PC-9 (cell line): ENCODE data around the gene HOXB9. TPM values are rescaled to one million over a fixed set of nuclear protein-coding genes. Genes with fewer than 3 reads are reported as not detected.
A peak's percentile ranks its signal among the peaks of the same experiment; 100 is the strongest.

ENCODE experiments used
- BruUV-seq: library from RNA; stranded (reverse); fragments of 400-500 nt; replicated peaks from 2 replicates; lab custom pipeline; 2021; lab: Mats Ljungman, UMichigan
- CTCF ChIA-PET: fragments of 300-600 bp; sonication (Branson Sonifier 250); formaldehyde crosslinking; loops from one replicate; lab custom pipeline; 2022; ENCODE audit warnings: antibody characterized with exemption; lab: Charles Lee
- POLR2A ChIA-PET: fragments of 300-600 bp; sonication (Branson Sonifier 250); formaldehyde crosslinking; loops from one replicate; lab custom pipeline; 2022; ENCODE audit warnings: antibody characterized with exemption; ENCODE audit not compliant: unreplicated experiment; lab: Charles Lee
- DNase-seq, 2 experiments: peaks; one replicate each; pipeline versions ENCODE4 v3.0.0 to v3.0.0-alpha.2; 2015 to 2022; ENCODE audit warnings: mixed read lengths in 1 of 2
- H2AFZ ChIP-seq: fragments of 200-600 bp; sonication (generic); 2 replicates; pipeline ENCODE4 v1.8.1; 2017; ENCODE audit warnings: antibody characterized with exemption
- H3F3A ChIP-seq: fragments of 200-600 bp; sonication (generic); 2 replicates; pipeline ENCODE4 v1.8.1; 2017; ENCODE audit warnings: antibody characterized with exemption, mild to moderate bottlenecking, low read depth; ENCODE audit not compliant: insufficient read depth
- H3K27ac ChIP-seq: fragments of 200-600 bp; sonication (generic); 2 replicates; pipeline ENCODE4 v1.6.1; 2016; ENCODE audit warnings: mixed run types
- H3K27me3 ChIP-seq: fragments of 200-600 bp; sonication (generic); 2 replicates; pipeline ENCODE4 v1.6.1; 2016; ENCODE audit warnings: low read depth, mixed run types; ENCODE audit not compliant: insufficient read depth
- H3K36me3 ChIP-seq: fragments of 200-600 bp; sonication (generic); 2 replicates; pipeline ENCODE4 v1.6.1; 2016; ENCODE audit warnings: low read depth, mixed run types
- H3K4me1 ChIP-seq: fragments of 200-600 bp; sonication (generic); replicated peaks from 2 replicates; pipeline ENCODE4 v1.6.1; 2016; ENCODE audit warnings: mixed run types; ENCODE audit not compliant: insufficient read depth
- H3K4me2 ChIP-seq: fragments of 200-600 bp; sonication (generic); 2 replicates; pipeline ENCODE4 v1.6.1; 2017; ENCODE audit warnings: mixed run types
- H3K4me3 ChIP-seq: fragments of 200-600 bp; sonication (generic); 2 replicates; pipeline ENCODE4 v1.6.1; 2016; ENCODE audit warnings: mixed run types
- H3K79me2 ChIP-seq: fragments of 200-600 bp; sonication (generic); 2 replicates; pipeline ENCODE4 v1.6.1; 2017; ENCODE audit warnings: low read depth, mixed run types
- H3K9me2 ChIP-seq: fragments of 200-600 bp; sonication (generic); 2 replicates; pipeline ENCODE4 v1.8.1; 2017; ENCODE audit warnings: mild to moderate bottlenecking; ENCODE audit not compliant: insufficient read depth
- H3K9me3 ChIP-seq: fragments of 200-600 bp; sonication (generic); 2 replicates; pipeline ENCODE4 v1.8.1; 2016; ENCODE audit warnings: low read depth; ENCODE audit not compliant: insufficient read depth
- H4K20me1 ChIP-seq: fragments of 200-600 bp; sonication (generic); 2 replicates; pipeline ENCODE4 v1.8.1; 2017; ENCODE audit not compliant: insufficient read depth
- EZH2 ChIP-seq: fragments of 200-600 bp; sonication (generic); IDR thresholded peaks from 2 replicates; pipeline ENCODE4 v1.8.0; 2017; ENCODE audit warnings: antibody characterized with exemption, low read depth
- intact Hi-C: fragments of 100-400 bp; cut with micrococcal nuclease; formaldehyde crosslinking; loops from one replicate; pipeline ENCODE4 v1.10.0; 2022; ENCODE audit not compliant: unreplicated experiment
- total RNA-seq: library from RNA; stranded (reverse); gene quantifications from 2 replicates; pipeline ENCODE4 v1.2.3, GENCODE V29; 2021
- TF ChIP-seq, protein P1 (sequence below): fragments of 200-600 bp; sonication (generic); conservative IDR thresholded peaks from 2 replicates; pipeline ENCODE4 v1.6.1; 2017; ENCODE audit warnings: mixed run types, antibody characterized with exemption, mild to moderate bottlenecking, moderate library complexity

Gene HOXB9
- total RNA-seq, 1 experiment from 2014 or later: 0.70 TPM

DNA sequence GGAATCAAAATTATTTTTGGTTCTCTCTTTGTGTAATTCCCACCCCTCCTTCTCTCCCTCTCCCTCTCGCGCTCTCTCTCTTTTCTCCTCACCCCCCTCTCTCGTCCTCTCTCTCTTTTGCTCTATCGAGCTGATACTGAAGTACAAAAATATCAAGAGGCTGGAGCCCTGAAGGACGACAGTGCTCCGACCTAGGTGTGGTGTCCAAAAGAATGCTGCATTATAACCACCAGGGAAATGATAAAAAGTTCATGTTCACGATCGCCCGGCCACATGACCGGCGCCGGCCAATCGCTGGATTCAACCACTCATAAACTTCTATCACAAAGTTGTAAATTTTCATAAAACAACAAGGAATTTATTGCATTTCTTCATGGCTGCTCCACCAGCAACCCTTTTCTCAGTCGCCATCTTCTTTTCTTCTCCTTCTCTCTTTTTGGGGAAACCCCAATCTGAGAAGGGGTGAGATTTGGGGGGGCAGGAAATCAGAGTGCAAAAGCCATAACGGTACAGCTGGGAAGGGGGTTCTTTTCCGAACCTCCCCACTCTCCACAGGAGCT, 21.3 kb downstream of the HOXB9 start, which contains the start of gene HOXB6:
HOXB6 (minus strand) TSS at position 217 of the 560 bp plus-strand sequence. CDS start 6,836 bp downstream, outside the sequence.
- peak within 1 kb of the TSS; percentile 93 for H3K4me2 ChIP-seq
- H3K27me3 ChIP-seq: no peaks in the 10 kb centered on the region
- peak within 1 kb of the TSS; percentile 80 for H2AFZ ChIP-seq
- intact Hi-C loops: no loop called here
- H3K27ac ChIP-seq: peak within 1 kb of the TSS; percentile 63
- CTCF ChIA-PET: interaction anchor here (0.7 kb wide), 2 partner anchors 8 to 303 kb away, joined by 3 to 12 read pairs; no protein-coding TSS in a partner anchor
- DNase-seq: peak; percentile 60 to 72
- no peak for TF ChIP-seq EZH2
- TF ChIP-seq, protein P1, sequence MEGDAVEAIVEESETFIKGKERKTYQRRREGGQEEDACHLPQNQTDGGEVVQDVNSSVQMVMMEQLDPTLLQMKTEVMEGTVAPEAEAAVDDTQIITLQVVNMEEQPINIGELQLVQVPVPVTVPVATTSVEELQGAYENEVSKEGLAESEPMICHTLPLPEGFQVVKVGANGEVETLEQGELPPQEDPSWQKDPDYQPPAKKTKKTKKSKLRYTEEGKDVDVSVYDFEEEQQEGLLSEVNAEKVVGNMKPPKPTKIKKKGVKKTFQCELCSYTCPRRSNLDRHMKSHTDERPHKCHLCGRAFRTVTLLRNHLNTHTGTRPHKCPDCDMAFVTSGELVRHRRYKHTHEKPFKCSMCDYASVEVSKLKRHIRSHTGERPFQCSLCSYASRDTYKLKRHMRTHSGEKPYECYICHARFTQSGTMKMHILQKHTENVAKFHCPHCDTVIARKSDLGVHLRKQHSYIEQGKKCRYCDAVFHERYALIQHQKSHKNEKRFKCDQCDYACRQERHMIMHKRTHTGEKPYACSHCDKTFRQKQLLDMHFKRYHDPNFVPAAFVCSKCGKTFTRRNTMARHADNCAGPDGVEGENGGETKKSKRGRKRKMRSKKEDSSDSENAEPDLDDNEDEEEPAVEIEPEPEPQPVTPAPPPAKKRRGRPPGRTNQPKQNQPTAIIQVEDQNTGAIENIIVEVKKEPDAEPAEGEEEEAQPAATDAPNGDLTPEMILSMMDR: no peak
- peak within 1 kb of the TSS; percentile 74 for H3K4me3 ChIP-seq
- no TSS peak for BruUV-seq
- peaks cover 22% of the 10 kb centered on the region for H3F3A ChIP-seq
- peaks cover 63% of the 10 kb centered on the region for H3K79me2 ChIP-seq
- POLR2A ChIA-PET: no interaction called here
- H3K4me1 ChIP-seq: peaks cover 33% of the 10 kb centered on the region
- H3K9me2 ChIP-seq: no peaks in the 10 kb centered on the region
- no peaks in the 10 kb centered on the region for H3K9me3 ChIP-seq
- H3K36me3 ChIP-seq: no peaks in the 10 kb centered on the region
- peaks cover 27% of the 10 kb centered on the region for H4K20me1 ChIP-seq

DNA sequence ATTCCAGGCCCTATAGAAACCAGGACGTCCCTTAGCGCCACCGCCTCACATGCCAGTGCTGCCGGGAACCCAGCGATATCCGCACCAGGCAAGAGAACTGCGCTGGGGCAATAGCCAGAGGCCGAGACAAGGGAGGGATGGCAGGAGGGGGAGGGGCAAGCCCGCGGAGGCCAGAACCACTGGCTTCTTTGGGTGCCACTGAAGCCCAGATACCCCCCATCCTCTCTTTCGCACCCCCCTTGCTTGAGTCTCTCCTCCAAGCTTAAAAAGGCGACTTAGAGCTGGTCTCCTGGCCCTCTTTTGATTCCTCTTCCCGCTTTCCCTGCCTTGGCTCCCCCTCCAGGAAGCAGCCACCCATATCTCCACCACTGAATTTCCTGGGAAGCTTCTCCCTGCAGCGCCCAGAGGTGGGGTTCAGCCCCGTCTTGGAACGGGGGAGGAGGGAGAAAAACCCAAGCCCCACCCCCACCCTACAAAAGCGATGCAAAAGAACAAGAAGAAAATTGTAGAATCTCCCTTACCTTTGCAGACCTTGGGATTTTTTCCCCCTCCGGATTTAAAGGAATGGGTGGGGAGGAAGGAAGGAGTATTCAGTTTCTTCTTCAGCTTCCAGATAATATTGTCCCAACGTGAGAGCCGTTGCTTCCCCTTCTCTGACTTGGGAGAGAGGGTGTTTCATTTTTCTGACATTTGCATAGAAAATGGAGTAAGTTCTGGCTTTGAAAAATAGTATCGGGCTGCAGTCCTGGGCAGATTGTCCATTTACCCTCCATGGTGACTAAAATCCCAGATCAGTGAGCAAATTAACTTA, 22.0 kb downstream of the HOXB9 start:
- POLR2A ChIA-PET: interaction anchor here (0.9 kb wide), 1 partner anchor 21 kb away, joined by 3 read pairs; no protein-coding TSS in a partner anchor
- CTCF ChIA-PET: interaction anchor here (0.6 to 0.8 kb wide), 5 partner anchors 9 to 303 kb away, joined by 3 to 12 read pairs (median 4); no protein-coding TSS in a partner anchor

More for the DNA sequence above, 22.0 kb downstream of the HOXB9 start:
- H3K27ac ChIP-seq: peak overlapping the region; percentile 63
- peaks cover 26% of the 10 kb centered on the region for H3K4me1 ChIP-seq
- intact Hi-C loops: no loop called here
- H3K27me3 ChIP-seq: no peaks in the 10 kb centered on the region
- peak overlapping the region; percentile 93 for H3K4me2 ChIP-seq
- peak overlapping the region; percentile 74 for H3K4me3 ChIP-seq
- H2AFZ ChIP-seq: peak overlapping the region; percentile 80
- H3K9me2 ChIP-seq: no peaks in the 10 kb centered on the region
- no peaks in the 10 kb centered on the region for H3K9me3 ChIP-seq
- BruUV-seq: no TSS peak
- peaks cover 32% of the 10 kb centered on the region for H4K20me1 ChIP-seq
- no peaks in the 10 kb centered on the region for H3K36me3 ChIP-seq
- H3F3A ChIP-seq: peaks cover 22% of the 10 kb centered on the region
- peak; percentile 66 to 68 for DNase-seq
- H3K79me2 ChIP-seq: peaks cover 63% of the 10 kb centered on the region
- no peak for TF ChIP-seq EZH2
- TF ChIP-seq, protein P1: peak; percentile 44
